HG02759 (cell line): ENCODE data around the gene SLC27A1.
A peak's percentile ranks its signal among the peaks of the same experiment; 100 is the strongest.

Experiments
- ATAC-seq: cut with Tn5 transposase; IDR thresholded peaks from one replicate; pipeline ENCODE4 v1.9.1; 2021; ENCODE audit warnings: mild to moderate bottlenecking, moderate library complexity; ENCODE audit not compliant: unreplicated experiment

The SLC27A1 gene

DNA sequence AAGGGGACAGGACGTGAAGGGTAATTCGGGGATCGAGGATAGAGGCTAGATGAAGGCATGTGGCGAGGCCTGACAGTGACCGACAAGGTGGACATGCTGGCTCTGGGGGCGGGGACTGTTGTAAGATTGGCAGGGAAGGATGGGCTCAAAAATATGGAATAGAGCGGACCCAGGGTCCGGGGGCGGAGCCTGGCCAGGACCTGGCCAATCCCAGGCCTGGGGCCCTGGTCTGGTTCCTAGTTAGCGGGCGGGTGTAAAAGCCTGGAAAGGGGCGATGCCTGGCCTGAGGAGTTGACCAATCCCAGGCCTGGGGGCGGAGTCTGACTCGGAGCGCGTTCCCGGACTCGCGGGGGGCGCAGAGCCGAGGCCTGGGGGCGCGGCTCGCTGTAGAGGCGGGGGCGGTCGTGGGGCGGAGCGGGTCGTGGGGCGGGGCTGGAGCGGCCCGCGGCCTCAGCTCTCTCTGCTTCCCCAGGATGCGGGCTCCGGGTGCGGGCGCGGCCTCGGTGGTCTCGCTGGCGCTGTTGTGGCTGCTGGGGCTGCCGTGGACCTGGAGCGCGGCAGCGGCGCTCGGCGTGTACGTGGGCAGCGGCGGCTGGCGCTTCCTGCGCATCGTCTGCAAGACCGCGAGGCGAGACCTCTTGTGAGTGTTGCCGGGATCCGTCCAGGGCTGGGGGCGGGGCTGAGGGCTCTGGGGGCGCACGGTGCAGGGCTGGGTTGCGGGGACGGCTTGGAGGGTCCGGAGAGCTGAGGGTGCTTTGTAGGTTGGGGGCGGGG lies at the start of gene SLC27A1:
SLC27A1 (plus strand) TSS at position 457 of the 774 bp plus-strand sequence; CDS start at position 474, 17 bp downstream.
- ATAC-seq, result peak; percentile 82

GRCh38 chr19:17421942-17422341 lies 48.4 kb upstream of the SLC27A1 start:
- ATAC-seq, result no peak

GRCh38 chr19:17423429-17424208 lies 46.7 kb upstream of the SLC27A1 start:
- no peak for ATAC-seq

DNA sequence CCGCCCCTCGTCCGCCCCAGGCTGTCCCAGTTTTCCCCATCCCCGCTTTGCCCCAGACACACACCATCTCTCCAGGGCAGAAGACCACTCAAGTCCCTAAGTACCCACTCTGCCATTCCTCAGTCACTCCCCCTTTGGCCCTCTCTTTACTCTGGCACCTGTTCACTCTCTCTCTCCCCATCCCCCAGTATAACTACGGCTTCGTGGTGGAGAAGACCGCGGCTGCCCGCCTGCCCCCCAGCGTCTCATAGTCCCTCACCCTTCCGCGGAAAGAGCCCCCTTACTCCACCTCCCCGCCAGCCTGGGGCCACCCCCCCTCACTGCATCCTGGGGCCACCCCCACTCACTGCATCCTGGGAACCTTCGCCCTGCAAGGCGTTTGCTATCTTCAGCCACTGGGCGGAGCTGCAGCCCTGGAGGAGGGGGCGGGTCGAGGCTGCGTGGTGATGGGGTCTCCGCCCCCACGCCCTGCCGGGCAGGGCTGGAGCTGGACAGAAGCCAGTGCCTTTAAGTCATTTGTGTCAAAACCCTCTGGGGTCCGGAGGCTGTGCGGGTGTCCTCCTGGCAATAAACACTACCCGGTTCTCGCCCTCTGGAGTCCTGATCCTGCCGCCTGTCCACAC lies 45.5 kb upstream of the SLC27A1 start:
- ATAC-seq, result no peak

DNA sequence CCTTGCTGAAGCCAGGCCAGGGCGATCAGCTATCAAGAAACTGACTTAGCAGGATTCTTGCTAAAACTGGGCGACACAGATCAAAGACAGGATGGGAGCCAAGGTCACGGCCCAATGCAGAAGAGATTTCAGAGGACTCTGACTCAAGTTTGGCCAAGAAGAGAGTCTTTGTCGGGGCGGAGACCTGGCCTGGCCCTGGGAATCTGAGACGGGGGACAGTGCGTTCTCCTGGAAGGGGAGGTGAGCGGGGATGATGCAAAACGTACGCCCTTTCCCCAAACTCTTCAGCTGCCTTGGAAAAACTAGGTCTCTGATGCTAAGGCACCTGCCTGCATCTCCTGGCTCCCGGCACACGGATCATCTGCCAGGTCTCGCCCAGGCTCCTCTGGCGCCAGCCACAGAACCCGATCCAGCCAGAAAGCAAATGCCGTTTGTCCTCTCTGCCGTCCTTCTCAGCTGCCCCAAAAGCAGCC lies 40.6 kb upstream of the SLC27A1 start:
- ATAC-seq, result no peak

GRCh38 chr19:17431417-17431816 lies 38.9 kb upstream of the SLC27A1 start:
- no peak for ATAC-seq

GRCh38 chr19:17435218-17435617 lies 35.1 kb upstream of the SLC27A1 start:
- ATAC-seq, result no peak

DNA sequence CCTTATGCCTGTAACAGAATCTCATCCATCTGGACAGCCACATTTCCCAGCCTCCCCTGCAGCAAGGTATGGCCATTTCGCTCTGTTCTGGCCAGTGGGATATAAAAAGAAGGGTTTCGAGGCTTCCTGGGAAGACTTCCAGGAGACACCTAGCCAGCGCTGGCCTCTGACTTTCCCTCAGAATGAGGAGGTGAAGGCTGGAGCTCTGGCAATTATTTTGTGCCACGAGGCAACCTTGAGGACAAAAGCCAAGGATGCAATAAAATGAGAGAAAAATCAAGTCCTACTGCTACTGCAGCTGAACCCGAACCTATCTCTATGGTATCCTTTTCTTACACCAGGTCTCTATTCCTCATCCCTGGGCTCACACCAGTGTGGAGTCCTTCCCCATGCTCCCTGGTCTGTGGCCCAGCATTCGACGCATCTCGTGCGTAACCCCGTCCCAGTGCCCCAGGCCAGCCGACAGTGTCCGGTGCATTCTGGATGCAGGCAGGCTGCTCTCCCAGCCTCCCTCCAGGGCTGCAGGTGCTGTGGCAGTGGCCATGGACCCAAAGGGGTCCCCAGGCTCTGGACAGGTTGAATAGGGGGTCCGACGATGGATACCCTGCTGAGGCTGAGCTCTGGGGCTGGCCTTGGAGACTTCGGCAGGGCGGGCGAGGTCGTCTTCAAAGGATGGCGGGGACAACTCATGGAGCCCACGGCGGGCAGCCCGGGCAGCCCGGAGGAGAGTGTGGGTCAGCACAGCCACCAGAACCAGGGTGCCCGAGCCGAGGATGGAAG lies 34.0 kb upstream of the SLC27A1 start:
- ATAC-seq, result no peak

DNA sequence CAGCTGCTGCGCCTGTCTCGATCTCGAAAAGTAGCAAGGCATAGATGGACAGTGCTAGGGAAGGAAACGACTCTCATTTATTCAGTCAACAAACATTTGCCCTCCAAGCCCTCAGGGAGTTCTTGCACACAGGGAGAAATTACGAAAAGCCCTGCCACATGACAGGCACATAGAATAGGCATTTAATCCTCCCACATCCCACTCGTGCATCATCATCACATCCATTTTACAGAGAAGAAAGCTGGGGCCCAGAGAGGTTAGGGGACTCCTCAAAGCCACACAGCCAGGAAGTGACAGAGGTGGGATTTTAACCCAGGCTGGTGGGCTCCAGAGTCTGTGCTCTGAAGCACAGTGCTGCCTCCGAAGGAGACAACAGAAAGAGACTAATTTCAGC lies 33.5 kb upstream of the SLC27A1 start:
- no peak for ATAC-seq

- no peak for ATAC-seq
Observed at GRCh38 chr19:17441241-17442021, 28.9 kb upstream of the SLC27A1 start.

DNA sequence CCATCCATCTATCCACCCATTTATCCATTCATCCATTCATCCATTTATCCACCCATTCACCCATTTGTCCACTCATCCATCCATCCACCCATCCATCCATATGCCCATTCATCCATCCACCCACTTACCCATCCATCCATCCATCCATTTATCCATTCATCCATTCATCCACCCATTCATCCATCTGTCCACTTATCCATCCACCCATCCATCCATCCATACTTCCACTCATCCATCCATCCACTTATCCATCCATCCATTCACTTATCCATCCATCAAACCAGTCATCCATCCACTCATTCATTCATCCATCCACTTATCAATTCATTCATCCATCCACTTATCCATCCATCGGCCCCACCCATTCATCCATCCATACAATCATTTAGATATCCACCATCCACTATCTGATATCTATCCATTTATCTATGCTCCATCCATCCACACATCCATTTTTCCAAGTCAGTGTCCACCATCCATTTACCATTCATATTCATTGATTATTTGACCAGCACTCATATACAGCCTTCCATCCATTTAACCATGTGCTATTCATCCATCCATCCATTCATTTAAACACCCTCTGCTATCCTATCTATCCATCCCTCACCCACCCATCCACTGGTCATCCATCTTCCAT lies 24.7 kb upstream of the SLC27A1 start:
- no peak for ATAC-seq

DNA sequence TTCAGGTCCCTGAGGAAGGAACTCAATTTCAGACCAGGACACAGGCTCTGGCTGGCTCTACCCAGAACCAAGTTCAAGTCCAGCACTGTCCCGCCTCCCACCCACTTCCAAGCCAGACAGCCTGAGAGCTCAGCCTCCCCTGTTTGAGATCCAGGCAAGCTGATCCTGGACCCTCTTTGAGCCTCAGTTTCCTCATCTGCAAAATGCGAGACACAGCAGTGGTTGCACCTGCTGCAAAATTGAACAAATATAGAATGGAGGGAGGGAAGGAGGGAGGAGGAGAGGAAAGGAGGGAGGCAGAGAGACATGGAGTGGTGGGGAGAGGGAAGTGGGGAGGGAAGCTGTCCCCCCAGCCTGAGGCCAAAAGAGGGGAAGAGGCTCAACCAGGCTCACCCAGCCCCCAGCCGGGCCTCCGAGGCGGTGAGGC lies 22.6 kb upstream of the SLC27A1 start:
- no peak for ATAC-seq

GRCh38 chr19:17448131-17448967 lies 22.0 kb upstream of the SLC27A1 start, which contains the start of gene TMEM221:
TSS of gene TMEM221 (minus strand) at chr19:17448668. CDS start at chr19:17448462, 206 bp downstream.
- ATAC-seq, result no peak

DNA sequence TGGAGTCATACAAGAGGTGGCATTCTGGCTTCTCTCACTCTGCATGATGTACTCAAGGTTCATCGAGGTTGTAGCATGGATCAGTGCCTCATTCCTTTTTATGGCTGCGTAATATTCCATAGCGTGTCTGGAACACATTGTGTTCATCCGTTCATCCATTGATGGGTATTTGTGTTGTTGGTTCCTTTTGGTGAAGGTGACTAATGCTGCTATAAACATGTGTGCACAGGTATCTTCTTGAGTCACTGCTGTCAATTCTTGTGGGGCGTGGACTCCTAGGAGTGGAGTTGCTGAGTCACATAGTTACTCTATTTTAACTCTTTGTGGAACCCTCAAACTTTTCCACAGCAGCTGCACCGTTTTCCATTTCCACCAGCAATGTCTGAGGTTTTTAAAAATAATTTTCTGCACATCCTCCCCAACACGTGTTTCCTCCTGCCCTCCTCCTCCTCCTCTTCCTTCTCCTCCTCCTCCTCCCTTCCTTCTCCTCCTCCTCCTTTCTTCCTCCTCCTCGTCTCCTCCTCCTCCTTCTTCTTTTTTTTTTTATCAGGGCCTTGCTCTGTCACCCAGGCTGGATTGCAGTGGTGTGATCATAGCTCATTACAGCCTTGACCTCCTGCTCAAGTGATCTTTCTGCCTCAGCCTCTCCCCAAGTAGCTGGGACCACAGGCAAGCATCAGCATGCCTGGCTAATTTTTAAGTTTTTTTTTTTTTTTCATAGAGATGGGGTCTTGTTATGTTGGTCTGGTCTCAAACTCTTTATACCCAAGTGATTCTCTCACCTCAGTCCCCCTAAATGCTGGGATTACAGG lies 19.9 kb upstream of the SLC27A1 start:
- no peak for ATAC-seq

- ATAC-seq, result no peak
Observed at GRCh38 chr19:17451820-17452219, 18.5 kb upstream of the SLC27A1 start.

GRCh38 chr19:17454576-17455071 lies 15.7 kb upstream of the SLC27A1 start:
- ATAC-seq, result no peak

- ATAC-seq, result no peak
Observed at GRCh38 chr19:17455308-17456123, 14.8 kb upstream of the SLC27A1 start.
